ENCODE data around the gene NOL3. TPM values are rescaled to one million over a fixed set of nuclear protein-coding genes. Genes with fewer than 3 reads are reported as not detected.

The NOL3 gene
- total and polyA plus RNA-seq, 2 of the 4 experiments (the other 2 are of a cell fraction), result 6.1 to 17.2 TPM

DNA sequence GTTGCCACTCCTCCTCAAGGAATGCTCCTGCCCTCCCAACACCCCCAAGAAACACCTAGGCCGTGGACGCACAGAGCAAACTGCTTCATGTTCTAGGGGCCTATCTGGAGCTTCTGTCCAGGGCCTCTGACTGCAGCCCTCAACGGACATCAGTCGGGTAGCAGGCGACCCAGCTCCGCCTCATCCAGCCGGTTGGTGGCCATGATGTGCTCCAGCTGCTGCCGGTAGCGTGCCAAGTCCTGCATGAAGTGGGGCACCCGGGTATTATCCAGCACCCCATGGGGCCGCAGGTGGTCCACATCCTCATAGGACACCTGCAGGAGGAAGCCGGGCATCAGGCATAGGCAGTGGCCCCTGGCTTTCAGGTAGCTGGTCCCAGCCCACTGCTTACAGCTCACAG is 6.3 kb downstream of the NOL3 start:
- ATAC-seq (ENCODE audit: low read depth), result no peak
- WGBS, 2 experiments (ENCODE audit: extremely low coverage in 2 of 2, insufficient read length in 1 of 2), result 65% methylated on average over 9 of the region's 12 CpGs; no CpG with 5 or more reads in 1 of the 2 experiments
- no peak overlapping the region for H2AK9ac ChIP-seq (replicated peaks; ENCODE audit: low read depth, low read length, poor library complexity)
- peaks cover 11% of the 10 kb centered on the region; the same call in 1 of the 2 replicates for H3K36me3 ChIP-seq (ENCODE audit: control insufficient read depth, insufficient read depth, low read length)
- no peak overlapping the region for H2AK5ac ChIP-seq (ENCODE audit: low read depth, low read length)
- TF ChIP-seq SMC3 (IDR thresholded peaks at IDR 0.05; ENCODE audit: low read depth, low read length) (no peak), MAZ (IDR thresholded peaks at IDR 0.05; ENCODE audit: borderline replicate concordance, low read depth, low read length) (no peak), CTCF (conservative IDR thresholded peaks at IDR 0.05; ENCODE audit: low read depth, low read length) (no peak), FOS (IDR thresholded peaks at IDR 0.05; ENCODE audit: low read depth, low read length) (no peak)
- no peak overlapping the region for H2BK15ac ChIP-seq (ENCODE audit: low read depth, low read length)
- no peak overlapping the region for H2AFZ ChIP-seq (replicated peaks; ENCODE audit: low read length, poor library complexity)
- H3K4me1 ChIP-seq (ENCODE audit: control insufficient read depth, insufficient read depth, low read length), result peaks cover 22% of the 10 kb centered on the region
- no TSS peak for BruUV-seq (replicated peaks)
- H3K4me2 ChIP-seq (ENCODE audit: low read depth, low read length), result no peak overlapping the region
- no peak overlapping the region for H2BK5ac ChIP-seq (ENCODE audit: low read depth, low read length, poor library complexity, severe bottlenecking)
- peaks cover 16 to 51% of the 10 kb centered on the region in 2 experiments; a peak in 3 of 4 replicates for H3K79me1 ChIP-seq (ENCODE audit: low read depth in 1 of 2, low read length in 2 of 2)
- intact Hi-C loops (cut with micrococcal nuclease), result no loop called here
- no peak for DNase-seq
- no peaks in the 10 kb centered on the region for H3K9me3 ChIP-seq (ENCODE audit: control insufficient read depth, insufficient read depth, low read length)
- H4K5ac ChIP-seq (ENCODE audit: low read depth, low read length), result no peak overlapping the region
- no peak overlapping the region for H3K9ac ChIP-seq (ENCODE audit: low read depth, low read length)
- H3K27ac ChIP-seq (ENCODE audit: insufficient read depth, low read length), result no peak overlapping the region
- H3K27me3 ChIP-seq (ENCODE audit: control insufficient read depth, insufficient read depth, low read length), result no peaks in the 10 kb centered on the region
- H3K4me3 ChIP-seq (ENCODE audit: insufficient read depth, low read depth, low read length), result no peak overlapping the region
- ChIA-PET POLR2A (ENCODE audit: unreplicated experiment) (no interaction called here), CTCF (interaction anchor here (0.7 to 1.2 kb wide), 2 partner anchors 8 to 1397 kb away, joined by 3 to 4 read pairs; no protein-coding TSS in a partner anchor)
- H4K20me1 ChIP-seq (ENCODE audit: insufficient read depth, low read length), result peaks cover 32% of the 10 kb centered on the region
- H4K8ac ChIP-seq (ENCODE audit: low read depth in 2 of 2, low read length in 2 of 2), result no peak overlapping the region
- no peak overlapping the region for H4K91ac ChIP-seq (ENCODE audit: insufficient read depth, low read depth, low read length)
- no peak overlapping the region for H3K4ac ChIP-seq (ENCODE audit: low read depth, low read length)
- no peak overlapping the region for H3K18ac ChIP-seq (ENCODE audit: low read depth, low read length)
- in situ Hi-C loops (cut with MboI; ENCODE audit: low sequenced_read_pairs), result no loop called here
- peaks cover 12% of the 10 kb centered on the region for H3K9me1 ChIP-seq (ENCODE audit: insufficient read depth, low read length)
- no peak overlapping the region for H3K56ac ChIP-seq (ENCODE audit: extremely low read depth, insufficient read depth, low read length)
- dilution Hi-C loops (cut with HindIII; ENCODE audit: low sequenced_read_pairs, unreplicated experiment), result no loop called here
- no peak overlapping the region for H3K14ac ChIP-seq (replicated peaks; ENCODE audit: low read depth, low read length)
- no peak overlapping the region for H2BK20ac ChIP-seq (ENCODE audit: low read depth, low read length)
- no peak overlapping the region for H2BK120ac ChIP-seq (ENCODE audit: low read depth, low read length)
- H3K23ac ChIP-seq (ENCODE audit: low read depth, low read length), result no peak overlapping the region
